Thoracic aorta (tissue), 2 donors: Measurements from ENCODE around the gene LRRC32. TPM values are rescaled to one million over a fixed set of nuclear protein-coding genes. Genes with fewer than 3 reads are reported as not detected.

Source experiments
- ATAC-seq: fragments of 150-250 bp; one replicate; pipeline ENCODE4 v1.8.0; 2017; ENCODE audit warnings: low read depth; ENCODE audit not compliant: insufficient number of reproducible peaks, low FRiP score
- DNase-seq: peaks from one replicate; pipeline ENCODE4 v3.0.0-alpha.2; 2020; ENCODE audit warnings: low spot score
- H3K27ac ChIP-seq, 2 donors: fragments of 200-600 bp; sonication (generic); 1 replicate in 1 of 2; 2 replicates in 1 of 2; pipeline ENCODE4 v1.5.1; 2016; ENCODE audit warnings: mild to moderate bottlenecking in 2 of 2, moderate library complexity in 2 of 2
- H3K27me3 ChIP-seq: fragments of 200-600 bp; sonication (generic); replicated peaks from 2 replicates; pipeline ENCODE4 v1.6.0; 2016; ENCODE audit warnings: mild to moderate bottlenecking; ENCODE audit not compliant: insufficient read depth
- H3K36me3 ChIP-seq: fragments of 200-600 bp; sonication (generic); one replicate; pipeline ENCODE4 v1.5.1; 2016
- H3K4me1 ChIP-seq, 2 donors: fragments of 200-600 bp; sonication (generic); 1 replicate in 1 of 2; 2 replicates in 1 of 2; pipeline versions ENCODE4 v1.5.1 to v1.6.0; 2016; ENCODE audit warnings: low read depth in 2 of 2, mild to moderate bottlenecking in 1 of 2; ENCODE audit not compliant: control insufficient read depth in 1 of 2
- H3K4me3 ChIP-seq: fragments of 200-600 bp; sonication (generic); 2 replicates; pipeline ENCODE4 v1.5.1; 2016; ENCODE audit warnings: mild to moderate bottlenecking
- H3K9me3 ChIP-seq: fragments of 200-600 bp; sonication (generic); 2 replicates; pipeline ENCODE4 v1.5.1; 2016
- CTCF ChIP-seq: fragments of 200-600 bp; sonication (generic); IDR thresholded peaks from one replicate; pipeline ENCODE4 v1.5.1; 2019; ENCODE audit warnings: antibody characterized with exemption
- total RNA-seq, 2 donors: library from RNA; depleted of rRNA; stranded (reverse); fragments of >200 nt; gene quantifications; one replicate each; pipeline versions ENCODE4 v1.1.0 to v1.2.3, GENCODE V29; 2016

Gene LRRC32
- total RNA-seq, 2 donors from 2014 or later = 133 to 214 TPM

DNA sequence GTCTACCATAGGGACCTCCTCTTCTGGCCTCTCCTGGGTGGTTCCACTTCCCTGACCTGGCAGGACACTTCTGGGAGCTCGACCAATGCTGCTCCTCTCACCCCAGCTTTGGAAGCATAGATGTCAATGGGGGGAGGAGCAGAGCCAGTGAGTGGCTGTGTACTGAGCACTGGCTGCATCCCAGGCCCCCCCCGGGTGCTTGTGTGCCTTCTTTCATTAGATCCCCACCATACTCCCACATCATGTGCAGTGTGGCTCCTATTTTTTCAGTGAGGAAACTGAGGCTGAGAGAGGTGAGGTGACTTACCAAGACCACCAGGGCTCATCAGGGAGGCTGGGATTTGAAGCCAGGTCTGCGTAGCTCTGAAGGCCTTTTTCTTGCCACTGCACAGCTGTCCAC lies 44.3 kb downstream of the LRRC32 start:
- no peaks in the 10 kb centered on the region for H3K27me3 ChIP-seq
- H3K27ac ChIP-seq = no peak overlapping the region
- no peaks in the 10 kb centered on the region for H3K36me3 ChIP-seq
- H3K4me3 ChIP-seq = no peak overlapping the region
- peaks cover 4% of the 10 kb centered on the region for H3K9me3 ChIP-seq
- H3K4me1 ChIP-seq = peaks cover 22 to 58% of the 10 kb centered on the region in 2 donors
- no peak for TF ChIP-seq CTCF
- DNase-seq (no peak), ATAC-seq (no peak)

DNA sequence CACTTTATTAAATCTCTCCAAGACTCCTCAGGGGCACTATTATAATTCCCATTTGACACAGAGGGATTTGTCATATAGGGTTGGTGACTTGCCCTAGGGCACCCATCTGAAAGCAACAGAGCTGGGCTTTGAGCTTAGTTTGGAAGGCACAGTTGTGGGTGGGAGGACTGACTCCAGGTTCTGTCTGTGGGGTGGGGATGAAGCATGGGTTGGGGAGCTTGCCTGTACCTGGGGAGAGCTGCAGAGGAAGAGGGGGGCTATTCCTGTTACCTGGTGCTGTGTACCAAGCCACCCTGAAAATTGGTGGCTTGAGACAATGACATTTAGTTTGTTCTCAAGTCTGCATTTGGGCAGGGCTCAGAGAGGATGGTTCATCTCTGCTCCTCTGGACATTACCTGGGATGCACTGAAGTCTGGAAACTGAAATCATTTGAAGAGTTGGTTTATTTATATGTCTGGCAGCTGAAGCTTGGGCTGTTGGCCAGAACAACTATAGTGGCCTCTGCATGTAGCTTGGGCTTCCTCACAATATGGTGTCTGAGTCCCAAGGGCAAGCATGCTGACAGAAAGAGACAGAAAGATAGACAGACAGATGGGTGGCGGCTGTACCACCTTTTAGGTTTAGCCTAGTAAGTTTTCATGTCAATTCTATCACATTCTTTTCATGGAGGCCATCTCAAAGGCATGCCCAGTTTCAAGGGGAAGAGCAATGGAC lies 44.9 kb downstream of the LRRC32 start:
- H3K27ac ChIP-seq = no peak overlapping the region
- no peak for TF ChIP-seq CTCF
- DNase-seq = no peak

GRCh38 chr11:76624500-76625379 lies 45.8 kb downstream of the LRRC32 start:
- no peaks in the 10 kb centered on the region for H3K27me3 ChIP-seq
- H3K36me3 ChIP-seq = no peaks in the 10 kb centered on the region
- no peak overlapping the region for H3K27ac ChIP-seq
- no peak for TF ChIP-seq CTCF
- H3K4me1 ChIP-seq = peaks cover 18 to 52% of the 10 kb centered on the region in 2 donors
- H3K4me3 ChIP-seq = no peak overlapping the region
- ATAC-seq = no peak
- no peak for DNase-seq
- H3K9me3 ChIP-seq = peaks cover 4% of the 10 kb centered on the region

More for the DNA sequence above, 44.9 kb downstream of the LRRC32 start:
- Histone ChIP-seq H3K9me3 (peaks cover 4% of the 10 kb centered on the region), H3K4me3 (no peak overlapping the region), H3K27me3 (no peaks in the 10 kb centered on the region), H3K4me1 (peaks cover 24 to 59% of the 10 kb centered on the region in 2 donors), H3K36me3 (no peaks in the 10 kb centered on the region)
- no peak for ATAC-seq

GRCh38 chr11:76623884-76624419 lies 46.6 kb downstream of the LRRC32 start:
- H3K27me3 ChIP-seq = no peaks in the 10 kb centered on the region
- TF ChIP-seq CTCF = no peak
- ATAC-seq (no peak), DNase-seq (no peak)
- no peak overlapping the region for H3K4me3 ChIP-seq
- H3K36me3 ChIP-seq = no peaks in the 10 kb centered on the region
- peaks cover 17 to 44% of the 10 kb centered on the region in 2 donors for H3K4me1 ChIP-seq
- H3K9me3 ChIP-seq = peaks cover 4% of the 10 kb centered on the region
- H3K27ac ChIP-seq = no peak overlapping the region
